Measurements from ENCODE around the gene STK31.
"Not testable (repeated sequence)": the region's sequence is repeated elsewhere in the genome, so short reads cannot be mapped to it uniquely, and the experiment has no call there.

Gene STK31

GRCh38 chr7:23804707-23805106 is 94.7 kb downstream of the STK31 start:
- Mint-ChIP-seq H3K4me3 (no peak overlapping the region), H3K27me3 (ENCODE audit: low read depth) (no peaks in the 10 kb centered on the region), H3K4me1 (ENCODE audit: low read depth) (no peaks in the 10 kb centered on the region), H3K9me3 (no peaks in the 10 kb centered on the region), H3K27ac (no peak overlapping the region), H3K36me3 (ENCODE audit: low read depth) (no peaks in the 10 kb centered on the region)

- no peaks in the 10 kb centered on the region for H3K9me3 Mint-ChIP-seq
- no peaks in the 10 kb centered on the region for H3K27me3 Mint-ChIP-seq (ENCODE audit: low read depth)
- H3K4me1 Mint-ChIP-seq (ENCODE audit: low read depth): no peaks in the 10 kb centered on the region
- H3K27ac Mint-ChIP-seq: no peak overlapping the region
- H3K4me3 Mint-ChIP-seq: no peak overlapping the region
- no peaks in the 10 kb centered on the region for H3K36me3 Mint-ChIP-seq (ENCODE audit: low read depth)
These were observed 98.4 kb downstream of the STK31 start for GRCh38 chr7:23808421-23808820.

- Mint-ChIP-seq H3K27me3 (ENCODE audit: low read depth) (no peaks in the 10 kb centered on the region), H3K27ac (no peak overlapping the region), H3K9me3 (no peaks in the 10 kb centered on the region), H3K4me3 (no peak overlapping the region), H3K4me1 (ENCODE audit: low read depth) (no peaks in the 10 kb centered on the region), H3K36me3 (ENCODE audit: low read depth) (no peaks in the 10 kb centered on the region)
These were observed 100.1 kb downstream of the STK31 start for GRCh38 chr7:23810099-23810498.

GRCh38 chr7:23811540-23811939 is 101.5 kb downstream of the STK31 start:
- Mint-ChIP-seq H3K27ac (no peak overlapping the region), H3K4me3 (no peak overlapping the region), H3K27me3 (ENCODE audit: low read depth) (no peaks in the 10 kb centered on the region), H3K4me1 (ENCODE audit: low read depth) (no peaks in the 10 kb centered on the region), H3K9me3 (no peaks in the 10 kb centered on the region), H3K36me3 (ENCODE audit: low read depth) (no peaks in the 10 kb centered on the region)

GRCh38 chr7:23828125-23828524 is 118.1 kb downstream of the STK31 start:
- H3K9me3 Mint-ChIP-seq: peaks cover 32% of the 10 kb centered on the region
- not testable (repeated sequence) for H3K4me3 Mint-ChIP-seq; H3K36me3 Mint-ChIP-seq (ENCODE audit: low read depth)

GRCh38 chr7:23832733-23833132 is 122.7 kb downstream of the STK31 start:
- H3K27me3 Mint-ChIP-seq (ENCODE audit: low read depth); H3K27ac Mint-ChIP-seq; H3K4me1 Mint-ChIP-seq (ENCODE audit: low read depth); H3K4me3 Mint-ChIP-seq; H3K36me3 Mint-ChIP-seq (ENCODE audit: low read depth): not testable (repeated sequence)
- peaks cover 41% of the 10 kb centered on the region for H3K9me3 Mint-ChIP-seq

More at GRCh38 chr7:23828125-23828524, 118.1 kb downstream of the STK31 start:
- not testable (repeated sequence) for H3K27ac Mint-ChIP-seq; H3K27me3 Mint-ChIP-seq (ENCODE audit: low read depth); H3K4me1 Mint-ChIP-seq (ENCODE audit: low read depth)

- H3K4me3 Mint-ChIP-seq: no peak overlapping the region
- peaks cover 41% of the 10 kb centered on the region for H3K9me3 Mint-ChIP-seq
- H3K36me3 Mint-ChIP-seq (ENCODE audit: low read depth): no peaks in the 10 kb centered on the region
- no peaks in the 10 kb centered on the region for H3K27me3 Mint-ChIP-seq (ENCODE audit: low read depth)
- no peaks in the 10 kb centered on the region for H3K4me1 Mint-ChIP-seq (ENCODE audit: low read depth)
- no peak overlapping the region for H3K27ac Mint-ChIP-seq
These were observed 123.4 kb downstream of the STK31 start for GRCh38 chr7:23833405-23833804.

GRCh38 chr7:23844837-23845236 is 134.8 kb downstream of the STK31 start:
- not testable (repeated sequence) for H3K27me3 Mint-ChIP-seq (ENCODE audit: low read depth); H3K27ac Mint-ChIP-seq; H3K36me3 Mint-ChIP-seq (ENCODE audit: low read depth); H3K4me1 Mint-ChIP-seq (ENCODE audit: low read depth); H3K4me3 Mint-ChIP-seq
- peaks cover 37% of the 10 kb centered on the region for H3K9me3 Mint-ChIP-seq

GRCh38 chr7:23852135-23852534 is 142.1 kb downstream of the STK31 start:
- Mint-ChIP-seq H3K36me3 (ENCODE audit: low read depth) (no peaks in the 10 kb centered on the region), H3K9me3 (peaks cover 7% of the 10 kb centered on the region), H3K4me1 (ENCODE audit: low read depth) (no peaks in the 10 kb centered on the region), H3K27me3 (ENCODE audit: low read depth) (no peaks in the 10 kb centered on the region), H3K4me3 (no peak overlapping the region), H3K27ac (no peak overlapping the region)

- Mint-ChIP-seq H3K4me3 (no peak overlapping the region), H3K4me1 (ENCODE audit: low read depth) (no peaks in the 10 kb centered on the region), H3K36me3 (ENCODE audit: low read depth) (no peaks in the 10 kb centered on the region), H3K27me3 (ENCODE audit: low read depth) (no peaks in the 10 kb centered on the region), H3K9me3 (peaks cover 4% of the 10 kb centered on the region), H3K27ac (no peak overlapping the region)
These were observed 143.0 kb downstream of the STK31 start for GRCh38 chr7:23852988-23853387.

GRCh38 chr7:23863209-23863787 is 153.3 kb downstream of the STK31 start:
- H3K27me3 Mint-ChIP-seq (ENCODE audit: low read depth): peaks cover 22% of the 10 kb centered on the region
- no peak overlapping the region for H3K27ac Mint-ChIP-seq
- H3K4me3 Mint-ChIP-seq: no peak overlapping the region
- H3K4me1 Mint-ChIP-seq (ENCODE audit: low read depth): no peaks in the 10 kb centered on the region
- H3K36me3 Mint-ChIP-seq (ENCODE audit: low read depth): no peaks in the 10 kb centered on the region
- H3K9me3 Mint-ChIP-seq: no peaks in the 10 kb centered on the region

- Mint-ChIP-seq H3K27ac (no peak overlapping the region), H3K27me3 (ENCODE audit: low read depth) (peaks cover 32% of the 10 kb centered on the region), H3K4me3 (no peak overlapping the region), H3K36me3 (ENCODE audit: low read depth) (no peaks in the 10 kb centered on the region), H3K9me3 (peaks cover 3% of the 10 kb centered on the region), H3K4me1 (ENCODE audit: low read depth) (no peaks in the 10 kb centered on the region)
These were observed 155.0 kb downstream of the STK31 start for GRCh38 chr7:23864973-23865372.

- Mint-ChIP-seq H3K27ac (no peak overlapping the region), H3K4me1 (ENCODE audit: low read depth) (no peaks in the 10 kb centered on the region), H3K36me3 (ENCODE audit: low read depth) (no peaks in the 10 kb centered on the region), H3K9me3 (peaks cover 8% of the 10 kb centered on the region), H3K27me3 (ENCODE audit: low read depth) (peaks cover 14% of the 10 kb centered on the region), H3K4me3 (no peak overlapping the region)
These were observed 163.3 kb downstream of the STK31 start for GRCh38 chr7:23873306-23873705.

- not testable (repeated sequence) for H3K36me3 Mint-ChIP-seq (ENCODE audit: low read depth); H3K4me1 Mint-ChIP-seq (ENCODE audit: low read depth); H3K4me3 Mint-ChIP-seq; H3K27ac Mint-ChIP-seq; H3K27me3 Mint-ChIP-seq (ENCODE audit: low read depth)
- H3K9me3 Mint-ChIP-seq: peaks cover 11% of the 10 kb centered on the region
These were observed 166.5 kb downstream of the STK31 start for GRCh38 chr7:23876526-23876925.

Data from T-helper 1 cell treated with Interleukin-12 subunit alpha and Interleukin-12 subunit beta and Interleukin-4 antibody, amounts not matched to agents 30 μg/mL and 1 μg/mL, for 36 hours (primary cell).